NT2/D1 (cell line): Measurements from ENCODE around the gene GINS2.

Experiments used
- DNase-seq: peaks from one replicate; pipeline ENCODE4 v3.0.0-alpha.2; 2011; ENCODE audit warnings: low read depth, low spot score
- H3K27me3 ChIP-seq: 2 replicates; pipeline ENCODE4 v1.6.0; 2011; ENCODE audit warnings: mild to moderate bottlenecking; ENCODE audit not compliant: insufficient read length, insufficient read depth
- H3K36me3 ChIP-seq: 2 replicates; pipeline ENCODE4 v1.6.1; 2011; ENCODE audit warnings: mild to moderate bottlenecking, low read length, mixed read lengths; ENCODE audit not compliant: insufficient read depth, insufficient read length
- H3K4me1 ChIP-seq: 2 replicates; pipeline ENCODE4 v1.5.1; 2011; ENCODE audit not compliant: insufficient read depth, insufficient read length
- H3K4me3 ChIP-seq: 2 replicates; pipeline ENCODE4 v1.5.1; 2011; ENCODE audit warnings: low read depth; ENCODE audit not compliant: insufficient read length
- H3K9ac ChIP-seq: 2 replicates; pipeline ENCODE4 v1.6.0; 2011; ENCODE audit warnings: low read depth; ENCODE audit not compliant: insufficient read length
- H3K9me3 ChIP-seq: 2 replicates; pipeline ENCODE4 v1.5.1; 2011; ENCODE audit warnings: mild to moderate bottlenecking, low read length; ENCODE audit not compliant: insufficient read depth
- SUZ12 ChIP-seq: IDR thresholded peaks from 2 replicates; pipeline ENCODE4 v1.6.1; 2011; ENCODE audit not compliant: insufficient read length, insufficient read depth; ENCODE audit errors: extremely low read depth
- YY1 ChIP-seq: IDR thresholded peaks from 2 replicates; pipeline ENCODE4 v1.6.1; 2011; ENCODE audit not compliant: insufficient read length, insufficient read depth
- ZNF274 ChIP-seq: IDR thresholded peaks from 2 replicates; pipeline ENCODE4 v1.6.1; 2011; ENCODE audit warnings: mild to moderate bottlenecking, low read depth, low read length

GINS2 gene

GRCh38 chr16:85651629-85652430 lies 36.9 kb downstream of the GINS2 start:
- Histone ChIP-seq H3K4me1 (peaks cover 17% of the 10 kb centered on the region), H3K27me3 (no peaks in the 10 kb centered on the region), H3K9ac (peak overlapping the region; percentile 32), H3K9me3 (peaks cover 6% of the 10 kb centered on the region; the same call in 1 of the 2 replicates), H3K4me3 (no peak overlapping the region), H3K36me3 (peaks cover 67% of the 10 kb centered on the region)
- DNase-seq, result no peak
- TF ChIP-seq ZNF274 (no peak), YY1 (no peak), SUZ12 (no peak)

DNA sequence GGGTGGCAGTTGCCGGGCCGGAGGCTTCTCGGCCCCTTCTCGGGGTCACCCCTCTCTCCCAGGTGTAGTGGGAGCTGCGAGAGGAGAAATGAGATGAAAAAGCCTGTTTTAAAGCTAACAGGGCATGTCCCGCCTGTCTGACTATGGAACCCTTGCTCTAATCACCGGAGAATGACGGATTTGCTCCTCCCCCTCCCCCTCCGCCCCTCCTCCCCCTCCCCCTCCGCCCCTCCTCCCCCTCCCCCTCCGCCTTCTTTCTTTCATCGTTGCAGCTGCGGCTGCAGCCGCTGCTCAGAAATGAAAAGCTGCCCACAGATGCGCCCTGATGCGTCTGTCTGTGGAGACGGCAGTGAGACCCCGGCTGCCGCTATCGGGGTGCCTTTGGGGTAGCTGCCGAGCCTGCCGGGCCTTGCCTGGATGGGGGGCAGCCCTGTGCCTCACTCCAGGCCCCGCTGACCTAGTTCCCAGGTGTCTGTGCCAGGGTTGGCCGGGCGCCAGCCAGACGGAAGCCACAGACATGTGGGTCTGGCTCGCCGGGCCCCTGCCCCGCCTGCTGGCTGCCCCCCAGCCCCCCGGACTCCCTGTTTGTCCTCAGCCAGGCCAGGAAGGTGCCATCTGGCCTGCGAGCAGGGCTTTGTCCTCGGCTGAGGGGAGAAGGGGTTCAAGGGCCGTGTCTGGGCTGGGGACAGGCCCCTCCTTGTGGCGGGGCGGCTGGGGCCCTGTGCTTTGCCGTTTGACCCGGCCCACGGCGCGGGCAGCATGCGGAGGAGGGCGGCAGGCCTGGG lies 37.7 kb downstream of the GINS2 start:
- peaks cover 59% of the 10 kb centered on the region for H3K36me3 ChIP-seq
- H3K9me3 ChIP-seq, result peaks cover 6% of the 10 kb centered on the region; the same call in 1 of the 2 replicates
- no peak for TF ChIP-seq YY1
- TF ChIP-seq SUZ12, result no peak
- no peak for TF ChIP-seq ZNF274
- H3K4me1 ChIP-seq, result peaks cover 17% of the 10 kb centered on the region
- peak overlapping the region; percentile 32 for H3K9ac ChIP-seq
- DNase-seq, result no peak
- no peaks in the 10 kb centered on the region for H3K27me3 ChIP-seq
- no peak overlapping the region for H3K4me3 ChIP-seq

- H3K4me1 ChIP-seq, result peaks cover 17% of the 10 kb centered on the region
- no peak overlapping the region for H3K4me3 ChIP-seq
- TF ChIP-seq SUZ12 (no peak), ZNF274 (no peak), YY1 (no peak)
- no peak for DNase-seq
- peaks cover 6% of the 10 kb centered on the region; the same call in 1 of the 2 replicates for H3K9me3 ChIP-seq
- H3K27me3 ChIP-seq, result no peaks in the 10 kb centered on the region
- H3K9ac ChIP-seq, result peak overlapping the region; percentile 21
- H3K36me3 ChIP-seq, result peaks cover 55% of the 10 kb centered on the region
Observed at GRCh38 chr16:85650135-85650843, 38.5 kb downstream of the GINS2 start.

DNA sequence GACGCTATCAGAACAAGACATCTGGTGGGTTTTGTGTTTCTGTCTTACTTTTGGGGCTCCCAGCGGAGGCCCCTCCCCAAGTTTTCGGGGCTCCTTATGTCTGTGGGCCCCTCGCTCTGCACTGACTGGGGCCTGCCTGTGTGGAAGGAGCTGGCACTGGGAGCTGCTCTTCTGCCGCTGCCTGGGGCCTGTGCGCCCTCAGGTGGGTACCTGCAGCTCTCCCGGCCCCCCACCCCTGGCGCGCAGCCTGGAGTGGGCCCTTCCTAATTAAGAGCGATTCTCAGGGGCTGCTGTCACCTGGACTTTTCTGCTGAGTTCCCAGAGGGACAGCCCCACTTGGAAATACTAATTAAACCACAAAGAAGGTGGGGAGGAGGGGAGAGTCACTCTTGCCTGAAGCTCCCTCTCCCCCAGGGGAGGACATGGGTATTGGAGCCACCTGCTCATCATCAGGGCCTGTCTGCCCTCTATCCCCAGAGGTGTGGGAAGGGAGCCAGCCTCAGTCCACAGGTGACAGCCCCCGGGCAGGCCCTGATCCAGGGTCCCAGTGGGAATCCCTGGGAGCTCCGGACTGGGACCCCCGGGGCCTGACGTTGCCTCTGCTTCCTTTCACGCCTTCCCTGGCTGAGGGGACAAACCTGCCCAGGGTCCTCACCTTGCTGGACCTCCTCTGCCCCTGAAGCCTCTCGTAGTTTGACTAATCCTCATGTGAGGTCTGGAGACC lies 39.2 kb downstream of the GINS2 start:
- H3K9ac ChIP-seq, result no peak overlapping the region

DNA sequence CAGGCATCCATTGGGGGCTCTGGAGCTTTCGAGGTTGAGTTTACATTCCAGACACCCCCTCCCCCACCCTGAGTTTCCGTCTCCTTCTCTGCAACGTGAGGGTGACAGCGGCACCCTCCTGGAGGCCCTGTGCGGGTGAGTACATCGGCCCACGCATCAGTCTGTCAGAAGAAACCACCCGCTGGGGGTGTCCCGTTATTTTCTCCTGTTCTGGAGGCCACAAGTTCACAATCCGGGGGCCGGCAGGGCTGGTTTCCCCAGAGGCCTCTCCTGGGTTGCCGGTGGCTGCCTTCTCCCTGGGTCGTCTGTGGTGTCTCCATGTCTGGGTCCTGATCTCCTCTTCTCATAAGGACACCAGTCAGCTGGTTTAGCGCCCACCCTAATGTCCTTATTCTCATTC lies 39.9 kb downstream of the GINS2 start:
- Histone ChIP-seq H3K27me3 (no peaks in the 10 kb centered on the region), H3K4me3 (no peak overlapping the region), H3K4me1 (peaks cover 17% of the 10 kb centered on the region), H3K36me3 (peaks cover 43% of the 10 kb centered on the region), H3K9ac (no peak overlapping the region), H3K9me3 (peaks cover 6% of the 10 kb centered on the region; the same call in 1 of the 2 replicates)
- no peak for DNase-seq
- no peak for TF ChIP-seq ZNF274
- no peak for TF ChIP-seq SUZ12
- TF ChIP-seq YY1, result no peak

More for the DNA sequence above, 39.2 kb downstream of the GINS2 start:
- TF ChIP-seq YY1 (no peak), ZNF274 (no peak), SUZ12 (no peak)
- Histone ChIP-seq H3K27me3 (no peaks in the 10 kb centered on the region), H3K4me1 (peaks cover 17% of the 10 kb centered on the region), H3K4me3 (no peak overlapping the region), H3K36me3 (peaks cover 48% of the 10 kb centered on the region), H3K9me3 (peaks cover 6% of the 10 kb centered on the region; the same call in 1 of the 2 replicates)
- no peak for DNase-seq

DNA sequence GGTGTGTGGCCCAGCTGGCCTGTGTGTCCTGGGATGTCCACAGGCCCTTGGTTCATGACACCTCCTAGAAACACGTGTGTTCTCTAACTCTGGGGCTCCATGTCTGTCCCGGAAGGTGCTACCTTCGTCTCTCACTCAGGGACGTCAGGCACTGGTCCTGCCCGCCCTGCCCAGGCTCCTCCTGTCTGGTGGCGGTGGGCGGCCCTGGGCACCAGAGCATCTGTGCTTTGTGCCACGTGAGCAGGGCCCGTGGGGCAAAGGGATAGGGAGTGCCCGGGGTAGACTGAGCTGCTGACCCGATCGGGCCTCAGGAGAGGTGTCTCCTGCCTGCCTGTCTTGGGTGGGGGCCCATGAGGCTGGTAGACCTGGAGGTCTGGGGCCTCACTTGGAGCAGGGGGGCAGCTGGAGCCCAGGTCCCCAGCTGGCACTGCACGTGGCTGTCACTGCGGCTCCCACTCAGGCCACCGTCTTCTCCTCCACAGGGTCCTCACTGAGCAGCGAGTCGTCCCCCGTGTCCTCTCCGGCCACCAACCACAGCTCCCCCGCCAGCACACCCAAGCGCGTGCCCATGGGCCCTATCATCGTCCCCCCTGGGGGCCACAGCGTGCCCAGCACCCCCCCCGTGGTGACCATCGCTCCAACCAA lies 40.6 kb downstream of the GINS2 start:
- H3K9me3 ChIP-seq, result peaks cover under 1% of the 10 kb centered on the region; the same call in 1 of the 2 replicates
- no peak for DNase-seq

More for the DNA sequence above, 40.6 kb downstream of the GINS2 start:
- H3K4me3 ChIP-seq, result no peak overlapping the region
- peaks cover 17% of the 10 kb centered on the region for H3K4me1 ChIP-seq
- no peaks in the 10 kb centered on the region for H3K27me3 ChIP-seq
- no peak overlapping the region for H3K9ac ChIP-seq
- TF ChIP-seq ZNF274 (no peak), SUZ12 (no peak), YY1 (no peak)
- H3K36me3 ChIP-seq, result peaks cover 37% of the 10 kb centered on the region
